NCI-H774 (cell line): ENCODE data around the gene ENTREP3.

ENCODE experiments used
- DNase-seq: peaks from one replicate; lab custom pipeline; 2025; lab: John Stamatoyannopoulos, UW

The ENTREP3 gene

DNA sequence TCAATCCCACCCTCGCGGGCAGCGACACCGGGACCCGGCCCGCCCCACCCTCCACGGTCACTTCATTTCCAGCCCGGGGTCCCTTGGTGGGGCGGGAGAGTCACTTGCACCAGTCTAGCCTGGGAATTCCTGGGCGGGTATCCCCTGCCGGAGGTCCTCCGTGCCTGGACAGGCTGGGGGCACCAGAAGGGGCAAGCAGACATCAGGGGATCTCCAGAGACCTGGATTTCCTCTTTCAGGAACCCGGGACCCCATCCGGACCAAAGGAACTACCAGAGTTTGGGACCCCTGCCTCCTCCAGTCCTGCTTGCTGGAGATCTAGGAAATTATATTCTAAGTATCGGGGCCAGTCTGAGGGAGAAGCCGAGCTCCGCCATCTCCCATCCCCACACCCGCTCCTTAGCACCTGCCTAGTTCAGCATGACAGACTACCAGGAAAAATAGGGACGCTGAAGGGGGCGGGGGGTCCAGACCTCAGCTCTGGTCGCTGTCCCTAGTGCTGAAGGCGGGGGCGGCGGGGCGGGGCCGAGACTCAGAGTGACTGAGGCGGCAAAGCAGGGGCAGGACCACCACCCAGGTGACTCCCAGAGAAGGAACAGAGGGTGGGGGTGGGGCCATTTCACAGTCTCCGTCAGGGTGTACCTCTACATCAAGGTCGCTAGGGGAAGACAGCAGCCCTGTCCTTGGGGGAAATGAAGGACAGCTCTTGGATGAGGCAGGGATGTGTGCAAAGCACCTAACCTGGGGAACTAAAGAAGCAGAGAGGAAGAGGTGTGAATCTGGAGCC is 22.8 kb upstream of the ENTREP3 start:
- peak; percentile 9 for DNase-seq

DNA sequence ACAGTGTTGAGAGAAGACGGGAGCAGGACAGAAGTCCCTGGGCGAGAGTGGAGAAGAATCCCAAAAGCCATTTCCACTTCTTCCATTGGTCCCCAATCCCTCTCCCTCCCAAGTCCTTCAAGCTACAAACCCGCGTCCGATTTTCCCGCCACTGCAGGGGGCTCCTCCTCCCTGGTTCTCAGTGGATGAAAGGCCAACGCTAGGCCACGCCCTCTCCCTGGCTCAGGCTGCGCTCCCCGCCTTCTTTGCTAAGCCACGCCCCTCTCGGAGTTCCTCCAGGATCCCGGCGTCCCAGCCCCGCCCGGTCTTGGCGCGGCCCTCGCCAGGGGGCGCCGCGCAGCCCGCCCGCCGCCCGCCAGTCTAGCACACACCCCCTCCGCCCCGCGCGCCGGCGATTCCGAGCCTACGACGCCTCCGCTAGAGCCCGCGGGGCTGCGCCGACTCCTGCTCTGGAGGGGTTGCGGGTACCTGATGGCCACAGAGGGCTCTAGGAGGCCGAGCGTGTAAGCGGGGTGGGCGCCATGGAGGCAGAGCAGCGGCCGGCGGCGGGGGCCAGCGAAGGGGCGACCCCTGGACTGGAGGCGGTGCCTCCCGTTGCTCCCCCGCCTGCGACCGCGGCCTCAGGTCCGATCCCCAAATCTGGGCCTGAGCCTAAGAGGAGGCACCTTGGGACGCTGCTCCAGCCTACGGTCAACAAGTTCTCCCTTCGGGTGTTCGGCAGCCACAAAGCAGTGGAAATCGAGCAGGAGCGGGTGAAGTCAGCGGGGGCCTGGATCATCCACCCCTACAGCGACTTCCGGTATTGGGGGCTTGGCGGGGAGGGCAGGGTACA is 22.0 kb upstream of the ENTREP3 start, which contains the start of gene HCN3:
Gene HCN3, plus strand, starts transcription at position 394 of the 832 bp plus-strand sequence. Its CDS starts 128 bp downstream, at position 522.
- DNase-seq: peak; percentile 99

DNA sequence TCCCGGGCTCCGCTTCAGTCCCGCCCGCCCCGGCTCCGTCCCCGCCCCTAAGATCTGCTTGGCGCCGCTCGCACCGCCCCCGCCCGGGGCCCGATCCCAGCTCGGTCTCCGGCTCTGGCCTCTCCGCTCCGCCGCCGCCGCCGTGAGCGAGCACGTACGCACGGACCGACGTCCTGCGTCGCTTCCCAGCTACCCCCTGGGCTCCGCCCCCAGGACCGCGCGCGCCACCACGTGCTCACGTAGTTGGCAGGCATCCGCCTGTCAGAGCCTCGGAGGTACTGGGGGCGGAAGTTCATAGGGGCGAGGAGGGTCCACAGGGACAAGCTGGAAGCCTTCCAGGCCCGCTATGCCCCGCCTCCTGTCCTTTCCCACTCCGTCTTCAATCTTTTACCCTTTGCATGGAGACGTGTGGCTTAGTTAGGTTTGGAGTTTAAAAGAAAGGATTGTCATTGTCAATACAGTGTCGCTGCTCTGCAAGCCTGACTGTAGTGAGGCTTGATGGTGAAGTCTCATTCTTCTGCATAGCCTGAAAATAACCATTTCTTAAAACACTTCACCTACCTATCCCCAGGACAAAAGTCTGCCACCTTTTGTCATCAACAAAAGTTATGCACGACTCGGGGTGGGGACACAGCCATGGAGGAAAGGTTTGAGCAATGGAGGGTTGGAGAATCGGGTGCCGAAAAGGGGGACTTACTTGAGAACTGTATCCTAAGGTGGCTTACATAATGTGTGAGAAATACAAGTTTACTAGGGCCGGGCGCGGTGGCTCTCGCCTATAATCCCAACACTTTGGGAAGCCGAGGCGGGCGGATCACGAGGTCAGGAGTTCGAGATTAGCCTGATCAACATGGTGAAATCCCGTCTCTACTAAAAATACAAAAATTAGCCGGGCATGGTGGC is 18.3 kb upstream of the ENTREP3 start, which contains the start of gene CLK2:
Gene CLK2, minus strand, starts transcription at position 162 of the 903 bp plus-strand sequence. CDS start 2,527 bp downstream, outside the sequence.
- DNase-seq: peak; percentile 97

DNA sequence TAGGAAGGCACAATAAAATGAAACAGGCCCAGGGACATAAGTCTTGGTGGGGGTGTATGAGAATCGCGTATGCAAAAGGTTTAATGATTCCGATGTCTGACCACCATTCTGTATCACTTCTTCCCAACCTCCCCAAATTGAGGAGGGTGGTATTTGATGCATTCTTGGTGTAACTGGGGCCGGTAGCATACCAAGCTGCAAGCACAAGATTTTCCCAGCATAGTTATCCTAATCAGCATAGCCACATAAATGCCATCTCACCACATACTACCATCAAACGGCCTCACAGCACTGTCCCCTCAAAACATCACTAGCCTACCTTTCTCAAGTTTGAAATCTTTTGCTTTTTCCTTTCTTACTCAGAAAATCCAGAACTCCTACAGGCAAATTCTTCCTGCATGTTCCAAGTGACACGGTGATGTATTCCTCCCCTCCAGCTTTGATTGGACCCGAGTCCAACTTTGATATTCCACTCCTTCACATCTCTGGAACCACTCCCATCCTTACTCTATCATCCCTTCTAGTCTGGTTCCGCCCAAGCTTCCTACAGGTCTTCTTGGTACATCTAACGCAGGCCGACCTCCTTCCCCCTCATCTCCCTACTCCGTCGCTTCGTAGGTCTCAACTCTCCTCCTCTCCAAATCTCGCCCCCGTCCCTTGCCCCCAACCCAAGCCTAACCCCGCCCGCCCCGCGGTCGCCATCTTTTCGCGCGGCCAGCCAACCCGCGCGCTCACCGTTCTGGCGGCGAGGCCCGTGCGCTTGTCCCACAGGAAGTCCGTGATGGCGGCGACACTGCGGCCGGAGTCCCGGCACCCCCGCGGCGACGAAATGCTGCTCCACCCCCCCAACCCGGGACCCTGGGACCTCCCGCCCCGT is 17.4 kb upstream of the ENTREP3 start:
- peak; percentile 80 for DNase-seq

DNA sequence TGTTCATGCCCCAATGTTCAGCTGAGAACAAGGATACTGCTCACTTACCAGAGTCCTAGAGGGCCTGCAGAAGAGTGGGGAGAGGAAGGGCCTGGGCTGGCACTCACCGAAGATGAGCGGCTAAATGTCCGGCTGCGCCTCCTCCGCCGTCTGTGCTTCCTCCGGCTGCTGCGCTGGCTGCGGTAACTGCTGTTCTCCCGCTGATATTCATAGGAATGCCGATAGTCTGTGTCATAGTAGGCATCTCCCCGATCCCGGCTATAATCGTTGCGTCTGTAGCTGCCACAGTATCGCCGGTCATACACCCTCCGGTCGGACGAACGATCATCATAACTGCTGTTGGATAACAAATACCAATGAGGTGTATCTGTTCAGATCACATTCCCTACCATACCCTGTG is 14.1 kb upstream of the ENTREP3 start:
- DNase-seq: no peak

DNA sequence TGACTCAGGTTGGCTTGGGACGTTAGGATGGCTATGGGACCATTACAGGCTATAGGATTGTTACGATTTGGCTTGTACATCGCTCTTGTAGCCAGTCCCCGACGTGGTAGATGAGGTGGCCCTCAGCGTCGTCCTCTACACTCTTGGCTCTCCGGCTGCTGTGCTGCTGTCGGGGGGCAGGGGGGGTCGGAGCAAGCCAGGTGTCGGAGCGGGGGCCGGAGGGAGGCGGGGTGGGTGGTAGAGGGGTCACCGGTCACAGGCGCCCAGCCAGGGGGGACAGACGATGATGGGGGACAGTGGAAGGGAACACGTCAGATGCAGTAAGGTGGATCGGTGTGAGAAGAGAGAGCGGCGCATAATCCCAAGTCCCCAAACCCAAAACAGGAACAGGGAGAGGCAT is 13.3 kb upstream of the ENTREP3 start:
- DNase-seq: no peak

DNA sequence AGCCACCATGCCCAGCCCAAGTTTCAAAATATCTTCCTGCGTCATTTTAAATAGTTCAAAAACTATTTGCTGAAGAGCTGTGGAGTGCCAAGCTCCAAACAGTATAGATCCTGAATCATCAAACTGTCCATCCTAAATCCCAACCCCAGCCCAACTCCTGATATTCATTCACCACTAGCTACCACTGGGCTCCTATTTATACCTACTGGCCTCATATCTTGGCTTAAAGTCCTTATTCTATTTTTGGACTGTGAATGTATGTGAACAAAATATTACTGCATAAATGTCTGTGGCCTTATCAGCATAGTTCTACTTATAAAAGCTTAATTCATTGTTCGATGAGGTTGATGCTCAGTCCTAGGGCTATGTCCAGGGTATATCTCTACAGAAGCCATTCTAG is 12.1 kb upstream of the ENTREP3 start:
- DNase-seq: no peak

DNA sequence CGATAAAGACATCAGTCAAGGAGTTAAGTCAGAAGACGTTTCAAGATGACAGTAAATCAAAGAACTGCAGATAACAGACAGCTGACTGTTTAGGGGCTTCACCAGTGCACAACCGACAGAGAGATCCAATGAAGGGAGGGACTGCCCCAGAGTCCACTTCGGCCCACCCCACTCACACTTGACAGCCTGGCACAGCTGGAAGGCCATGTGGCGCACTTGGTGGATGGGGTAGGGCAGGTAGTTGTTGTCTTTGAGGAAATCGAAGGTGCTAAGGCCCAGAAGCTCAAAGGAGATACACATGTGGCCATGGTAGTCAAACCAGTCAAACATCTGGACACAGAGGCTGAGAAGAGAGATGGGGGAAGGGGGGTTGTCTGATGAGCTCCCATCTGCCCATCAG is 11.3 kb upstream of the ENTREP3 start:
- DNase-seq: no peak

DNA sequence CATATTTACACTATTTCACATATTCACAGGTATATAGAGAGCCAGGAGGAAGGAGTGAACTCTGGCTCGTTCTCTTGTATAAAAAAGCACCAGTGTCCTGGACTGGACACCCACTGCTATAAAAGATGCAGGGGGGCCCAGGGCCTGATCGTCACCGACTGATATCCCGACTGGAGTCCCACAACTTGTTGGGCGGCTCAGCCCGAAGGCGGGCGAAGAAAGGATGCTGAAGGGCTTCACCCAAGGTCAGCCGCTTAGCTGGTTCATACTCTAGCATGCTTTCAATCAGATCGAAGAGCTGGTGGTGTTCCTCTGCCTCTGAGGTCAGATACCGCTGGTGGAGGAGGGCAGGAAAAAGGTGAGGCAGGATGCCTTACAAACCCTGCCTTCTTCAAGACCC is 7.8 kb upstream of the ENTREP3 start:
- no peak for DNase-seq

DNA sequence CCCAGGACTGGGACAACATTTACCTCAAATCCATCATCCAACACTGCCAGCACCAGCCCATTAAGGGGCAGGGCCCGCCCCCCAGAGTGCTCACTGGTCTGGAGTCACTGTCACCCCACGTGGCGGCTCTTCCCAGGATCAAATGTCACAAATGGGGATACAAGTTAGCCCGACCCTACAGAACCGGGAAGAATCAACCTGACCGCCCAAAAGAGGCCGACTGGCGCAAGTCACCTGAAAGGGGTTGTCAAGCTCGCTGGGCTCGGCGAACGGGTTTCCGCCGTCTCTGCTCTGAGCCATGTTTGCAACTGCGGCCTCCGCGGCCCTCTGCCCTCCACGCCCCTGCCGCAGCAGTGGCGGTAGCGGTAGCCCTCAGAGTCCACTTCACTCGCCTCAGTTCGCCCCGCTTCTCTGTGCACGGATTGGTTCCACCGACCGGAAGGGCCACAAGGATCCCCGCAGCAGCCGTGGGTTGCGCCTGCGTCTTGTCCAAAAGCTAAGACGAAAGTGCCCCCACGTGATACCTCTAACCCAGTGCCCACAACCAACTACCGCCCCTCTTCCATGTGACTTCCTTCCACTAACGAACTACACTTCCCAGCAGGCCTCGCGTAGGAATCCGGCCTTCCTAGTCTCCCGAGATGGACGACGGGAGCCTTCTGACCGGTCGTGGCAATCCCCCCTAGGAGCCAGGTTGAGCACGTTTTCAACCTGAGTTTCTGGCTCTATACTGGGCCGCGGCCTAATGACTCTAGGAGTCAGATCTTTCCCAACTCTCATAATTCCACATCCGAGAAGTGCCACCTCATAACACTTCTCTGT is 6.8 kb upstream of the ENTREP3 start, which contains the start of gene SCAMP3:
Gene SCAMP3, minus strand, starts transcription at position 509 of the 822 bp plus-strand sequence. Its CDS starts 209 bp downstream, at position 300.
- DNase-seq: peak; percentile 98

DNA sequence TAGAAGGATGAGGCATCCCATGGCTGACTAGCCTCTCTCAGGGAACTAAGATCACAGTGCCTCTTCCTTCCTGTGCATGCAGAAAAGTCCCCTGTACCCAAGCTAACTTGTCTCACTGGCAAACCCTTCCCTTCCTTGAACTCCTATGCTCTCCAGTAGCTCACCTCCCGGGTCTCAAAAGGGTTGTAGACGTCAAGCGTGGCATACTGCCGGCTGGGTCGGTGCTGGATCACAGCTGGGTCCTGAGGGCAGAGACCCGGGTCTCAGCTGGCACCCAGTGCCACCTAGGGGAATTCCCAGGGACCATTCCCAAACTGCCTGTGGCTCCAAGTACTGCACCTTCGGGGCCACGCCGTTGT is 6.2 kb upstream of the ENTREP3 start:
- no peak for DNase-seq

DNA sequence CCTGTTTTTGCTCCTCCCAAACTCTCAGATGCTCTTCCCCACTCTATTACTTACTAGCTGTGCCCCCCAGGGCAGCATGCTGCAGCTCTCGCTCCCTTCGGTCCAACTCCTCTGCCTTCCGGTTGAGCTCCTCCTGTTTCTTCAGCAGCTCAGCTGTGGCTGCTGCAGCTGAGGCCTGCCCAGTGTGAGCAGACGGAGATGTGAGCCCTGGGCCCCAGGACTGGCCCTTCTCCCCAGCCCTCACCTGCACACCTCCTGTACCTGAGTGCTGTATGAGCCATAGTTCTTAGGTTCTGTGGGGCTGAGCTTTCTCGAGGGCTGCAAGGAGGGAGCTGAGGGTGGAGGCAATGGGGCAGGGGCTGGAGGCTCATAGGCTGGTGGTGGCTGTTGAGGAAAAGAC is 5.0 kb upstream of the ENTREP3 start:
- no peak for DNase-seq

DNA sequence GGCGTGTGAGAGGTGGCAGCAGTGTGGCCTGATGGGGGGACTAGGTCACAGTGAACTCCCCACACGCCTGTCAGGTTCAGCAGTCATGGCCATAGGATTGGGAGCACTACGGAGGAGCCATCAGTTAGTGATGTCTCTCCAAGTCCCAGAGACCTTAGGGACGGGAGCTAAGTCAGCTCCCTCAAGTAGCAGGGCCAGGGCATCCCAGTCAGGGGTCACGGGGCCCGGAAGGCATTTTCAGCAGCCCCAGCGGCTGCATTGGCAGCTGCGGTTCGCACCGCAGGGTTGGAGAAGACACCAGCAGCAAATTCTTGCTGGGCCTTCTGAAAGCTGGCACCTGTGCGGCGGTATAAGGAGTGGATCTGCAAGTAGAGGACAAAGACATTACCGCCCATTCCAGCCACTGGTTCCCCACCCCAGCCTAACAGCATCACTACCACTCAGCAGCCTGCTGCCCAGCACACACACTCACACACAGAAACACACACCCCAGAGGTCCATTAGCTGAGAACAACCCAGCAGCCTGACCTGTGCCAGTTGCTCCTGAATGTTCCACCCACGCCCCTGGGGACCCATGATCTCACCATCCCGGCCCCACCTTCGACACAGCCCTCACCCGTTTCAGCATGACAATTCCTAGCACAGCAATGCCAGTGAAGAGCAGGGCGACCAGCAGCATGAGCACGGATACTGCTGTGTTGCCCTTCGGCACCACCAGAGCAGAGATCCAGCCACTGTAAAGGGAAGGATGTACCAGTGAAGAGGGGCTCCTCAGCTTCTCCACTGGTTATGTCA is 972 bp upstream of the ENTREP3 start:
- no peak for DNase-seq

DNA sequence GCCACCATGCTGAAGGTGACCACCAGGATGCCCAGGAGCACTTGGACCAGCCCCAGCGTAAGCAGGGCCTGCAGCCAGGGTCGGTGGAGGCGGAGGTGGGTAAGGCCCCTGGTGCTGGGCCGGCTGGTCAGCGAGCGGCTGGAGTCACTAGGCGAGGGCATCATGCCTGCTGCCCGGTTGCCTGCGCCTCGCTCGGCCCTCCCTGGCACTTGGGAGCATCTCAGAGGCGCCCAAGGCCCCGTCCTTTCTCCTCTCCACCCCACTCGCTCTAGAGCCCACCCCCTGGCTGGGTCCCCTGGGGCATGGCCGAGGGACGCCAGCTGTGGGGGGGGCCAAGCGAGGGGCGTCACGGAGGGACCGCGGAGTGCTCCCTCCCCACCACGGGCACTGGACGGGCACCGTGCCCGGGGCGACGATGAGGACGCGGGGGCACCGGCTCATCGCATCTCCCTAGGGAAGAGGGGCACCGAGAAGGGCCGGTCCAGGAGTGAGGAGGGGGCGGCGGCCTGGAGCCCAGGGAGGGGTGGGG is 505 bp downstream of the ENTREP3 start:
- DNase-seq: no peak

DNA sequence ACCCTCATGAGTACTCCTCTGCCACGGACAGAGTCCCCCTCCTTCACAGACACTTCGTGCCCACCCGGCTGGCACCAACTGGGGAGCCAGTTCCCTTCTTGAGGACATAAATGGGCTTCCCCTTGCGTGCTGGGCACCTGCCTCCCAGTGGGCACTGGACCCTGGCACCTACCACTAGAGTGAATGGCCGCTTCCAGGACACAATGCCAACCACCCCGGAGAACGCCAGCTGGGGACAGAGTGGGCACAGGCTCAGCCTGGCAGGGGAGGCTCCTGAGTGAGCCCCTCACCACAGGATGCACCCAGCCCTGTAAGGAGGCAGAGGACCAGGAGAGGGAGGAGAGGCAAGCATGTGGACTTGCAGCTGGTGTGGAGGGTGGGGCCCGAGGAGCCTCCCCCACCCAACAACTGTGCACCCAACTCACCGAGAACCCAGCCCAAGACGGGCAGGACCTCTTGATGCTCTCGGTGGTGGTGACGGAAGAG is 1.0 kb downstream of the ENTREP3 start:
- DNase-seq: no peak

DNA sequence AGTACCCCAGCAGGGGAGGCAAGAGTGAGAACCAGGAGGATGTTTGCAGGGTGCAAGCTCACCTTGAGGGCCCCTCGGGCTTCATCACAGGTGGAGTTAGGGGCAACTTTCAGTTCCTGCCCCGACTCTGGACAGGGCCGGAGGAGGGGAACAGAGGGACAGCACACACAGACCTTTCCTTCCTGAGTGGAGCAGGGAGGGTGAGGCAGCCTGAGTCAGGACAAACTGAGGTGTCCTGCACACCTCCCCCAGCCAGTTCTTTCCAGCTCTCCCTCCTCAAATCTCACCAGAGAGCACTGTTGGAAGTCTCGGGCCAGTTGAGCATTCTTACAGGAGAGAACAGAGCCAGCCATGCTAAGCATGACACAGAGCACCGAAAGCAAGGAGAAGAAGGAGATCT is 1.5 kb downstream of the ENTREP3 start:
- no peak for DNase-seq

DNA sequence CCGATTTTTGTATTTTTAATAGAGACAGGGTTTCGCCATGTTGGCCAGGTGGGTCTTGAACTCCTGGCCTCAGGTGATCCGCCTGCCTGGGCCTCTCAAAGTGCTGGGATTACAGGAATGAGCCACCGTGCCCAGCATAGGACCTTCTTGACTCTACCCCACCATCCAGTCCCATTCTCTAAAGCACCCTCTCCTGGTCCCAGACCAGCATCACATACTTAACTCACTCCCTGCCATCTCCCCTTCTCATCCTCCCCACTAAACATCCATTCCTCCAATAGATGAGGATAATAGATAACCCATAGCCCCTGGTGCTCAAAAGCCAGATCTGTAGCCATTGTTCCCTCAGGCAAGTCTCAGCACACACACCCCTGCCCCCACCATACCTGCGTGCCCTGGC is 2.1 kb downstream of the ENTREP3 start:
- DNase-seq: no peak

DNA sequence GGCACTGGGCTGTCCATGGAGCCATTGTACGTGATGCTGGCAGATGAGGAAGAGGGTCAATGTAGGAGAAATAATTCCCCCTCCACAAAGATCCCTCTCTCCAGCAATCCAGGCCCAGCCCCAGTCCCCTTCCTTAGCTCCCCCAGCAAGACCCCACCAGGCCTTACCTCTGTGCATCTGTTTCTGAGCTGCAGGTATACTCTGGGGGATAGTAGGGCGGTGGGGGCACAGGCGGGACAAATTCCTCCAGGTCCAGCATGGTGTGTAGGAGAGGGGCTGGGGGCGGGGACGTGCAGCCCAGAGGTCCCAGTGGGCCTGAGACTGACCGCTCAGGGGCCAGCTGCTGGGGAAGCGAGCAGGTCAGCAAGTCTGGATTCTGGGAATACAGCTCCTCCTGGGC is 3.7 kb downstream of the ENTREP3 start:
- DNase-seq: no peak
